Measurements from ENCODE around the gene AP3D1.
"Not testable (repeated sequence)": the region's sequence is repeated elsewhere in the genome, so short reads cannot be mapped to it uniquely, and the experiment has no call there.

The AP3D1 gene

GRCh38 chr19:2109046-2109864 is 42.1 kb downstream of the AP3D1 start:
- DNase-seq (ENCODE audit: low read depth): no peak

- no peak for DNase-seq (ENCODE audit: low read depth)
These were observed 42.9 kb downstream of the AP3D1 start for GRCh38 chr19:2108251-2109016.

- DNase-seq (ENCODE audit: low read depth): no peak
These were observed 48.2 kb downstream of the AP3D1 start for GRCh38 chr19:2103045-2103707.

DNA sequence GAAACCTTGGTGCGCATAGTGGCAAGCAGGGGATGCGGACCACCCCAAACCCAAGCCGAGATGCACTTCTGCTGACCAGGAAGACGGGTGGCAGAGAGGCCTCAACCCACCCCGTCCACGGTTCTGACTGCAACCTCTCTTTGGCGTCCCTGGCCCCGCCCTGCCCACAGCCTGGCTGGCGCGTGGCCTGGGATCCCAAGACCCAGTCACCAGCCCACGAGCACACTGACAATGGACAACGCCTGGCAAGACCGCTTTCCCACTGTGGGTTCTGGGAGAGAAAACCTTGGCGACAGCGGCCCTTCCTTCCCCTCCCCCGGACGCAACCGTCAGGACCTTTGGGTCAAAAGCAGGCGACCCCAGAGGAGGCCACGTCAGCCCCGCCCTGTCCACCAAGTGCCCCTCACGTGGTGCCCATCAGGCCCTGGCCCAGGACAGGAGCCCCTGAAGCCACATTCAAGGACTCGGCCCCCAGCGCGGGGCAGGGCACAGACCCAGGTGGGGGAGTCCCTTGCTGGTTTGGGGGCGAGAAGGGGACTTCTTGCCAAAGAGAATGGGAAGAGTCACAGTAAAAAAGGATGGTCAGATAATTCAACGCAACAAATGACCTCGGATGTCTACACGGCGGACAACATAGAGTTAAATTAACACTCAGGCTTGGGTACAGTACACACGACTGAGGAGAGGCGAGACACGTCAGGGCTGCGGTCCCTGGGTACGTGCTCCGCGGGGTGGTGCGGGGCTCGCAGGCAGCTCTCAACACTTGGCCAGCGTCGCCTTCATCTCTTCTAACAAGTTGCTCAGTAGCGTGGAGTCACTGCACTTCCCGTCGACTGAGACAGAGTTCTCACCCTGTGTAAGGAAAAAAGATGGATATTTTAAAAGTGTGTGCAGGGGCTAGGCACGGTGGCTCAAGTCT is 49.7 kb downstream of the AP3D1 start:
- no peak for DNase-seq (ENCODE audit: low read depth)

DNA sequence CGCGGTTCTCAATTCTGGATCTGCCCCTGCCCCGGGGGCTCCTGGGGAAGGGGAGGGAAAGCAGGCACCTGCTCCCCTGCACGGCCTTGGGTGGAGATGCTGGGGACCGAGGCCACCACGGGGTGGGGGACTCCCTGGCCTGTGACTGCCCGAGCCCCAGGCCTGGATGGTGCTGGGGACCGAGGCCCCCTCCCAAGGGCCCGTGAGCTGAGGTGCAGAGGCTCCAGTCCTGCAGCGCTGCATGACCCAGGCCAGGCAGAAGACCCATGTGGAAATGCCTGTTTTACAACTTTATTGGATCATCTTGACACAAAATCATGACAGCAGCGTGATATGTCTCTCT is 50.7 kb downstream of the AP3D1 start:
- DNase-seq (ENCODE audit: low read depth): no peak

DNA sequence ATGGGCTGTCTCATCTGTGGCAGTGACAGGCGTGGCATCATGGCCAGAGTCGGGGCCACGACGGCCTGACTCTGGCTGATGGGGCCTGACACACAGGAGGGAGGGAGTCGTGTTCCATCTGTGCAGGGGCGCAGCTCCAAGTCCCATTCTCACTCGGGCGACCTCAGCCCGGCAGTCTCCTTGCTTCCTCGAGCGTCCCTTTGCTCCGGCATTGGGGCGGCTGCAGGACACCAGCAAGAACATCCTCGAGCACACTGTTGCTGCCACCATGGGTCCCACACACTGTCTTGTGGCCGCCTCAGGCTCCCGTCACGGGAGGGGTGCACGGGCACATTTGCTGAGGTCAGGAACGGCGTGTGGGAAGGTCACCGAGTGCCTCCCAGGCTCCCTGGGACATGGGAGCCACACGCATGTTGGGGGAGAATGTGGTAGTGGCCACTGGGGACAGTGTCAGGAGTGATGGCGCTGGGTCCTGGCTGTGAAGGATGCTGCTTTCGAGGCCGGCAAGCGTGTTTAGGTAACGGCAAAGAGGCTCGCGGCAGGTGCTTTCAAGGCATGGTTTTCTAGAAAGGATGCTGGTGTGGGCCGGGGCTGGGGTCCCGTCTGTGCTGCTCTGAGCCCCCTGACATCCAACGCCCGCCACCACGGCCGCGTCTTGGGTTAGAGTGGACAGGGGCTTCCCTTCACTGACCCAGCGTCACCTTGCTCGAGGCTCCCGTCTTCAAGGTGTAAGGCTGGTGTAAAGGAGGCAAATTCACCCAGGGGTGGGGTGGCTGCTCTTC is 51.2 kb downstream of the AP3D1 start:
- no peak for DNase-seq (ENCODE audit: low read depth)

DNA sequence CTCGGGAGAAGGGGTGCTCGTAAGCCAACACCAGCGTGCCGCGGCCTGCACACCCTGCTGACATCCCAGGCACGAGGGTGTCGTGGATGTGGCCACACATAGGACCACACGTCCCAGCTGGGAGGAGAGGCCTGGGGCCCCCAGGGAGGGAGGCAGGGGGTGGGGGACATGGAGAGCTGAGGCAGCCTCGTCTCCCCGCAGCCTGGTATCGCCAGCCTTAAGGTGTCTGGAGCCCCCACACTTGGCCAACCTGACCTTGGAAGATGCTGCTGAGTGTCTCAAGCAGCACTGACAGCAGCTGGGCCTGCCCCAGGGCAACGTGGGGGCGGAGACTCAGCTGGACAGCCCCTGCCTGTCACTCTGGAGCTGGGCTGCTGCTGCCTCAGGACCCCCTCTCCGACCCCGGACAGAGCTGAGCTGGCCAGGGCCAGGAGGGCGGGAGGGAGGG is 52.3 kb downstream of the AP3D1 start:
- no peak for DNase-seq (ENCODE audit: low read depth)

DNA sequence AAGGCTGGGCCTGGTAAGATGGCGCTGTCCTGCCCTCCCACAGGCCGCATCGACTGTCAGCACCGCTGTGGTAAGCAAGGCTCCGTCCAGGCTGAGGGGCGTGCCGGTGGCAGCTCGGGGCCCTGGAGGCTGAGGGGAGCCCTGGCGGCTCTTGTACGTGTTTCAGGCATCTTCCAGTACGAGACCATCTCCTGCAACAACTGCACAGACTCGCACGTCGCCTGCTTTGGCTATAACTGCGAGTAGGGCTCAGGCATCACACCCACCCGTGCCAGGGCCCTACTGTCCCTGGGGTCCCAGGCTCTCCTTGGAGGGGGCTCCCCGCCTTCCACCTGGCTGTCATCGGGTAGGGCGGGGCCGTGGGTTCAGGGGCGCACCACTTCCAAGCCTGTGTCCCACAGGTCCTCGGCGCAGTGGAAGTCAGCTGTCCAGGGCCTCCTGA is 53.5 kb downstream of the AP3D1 start:
- DNase-seq (ENCODE audit: low read depth): no peak

- no peak for DNase-seq (ENCODE audit: low read depth)
These were observed 54.0 kb downstream of the AP3D1 start for GRCh38 chr19:2097203-2097885.

- DNase-seq (ENCODE audit: low read depth): peak; percentile 90
These were observed 54.7 kb downstream of the AP3D1 start, which contains the start of gene IZUMO4 for GRCh38 chr19:2096480-2097202. Gene IZUMO4 (plus strand): TSS chr19:2096915. CDS start chr19:2096946, 31 bp downstream.

DNA sequence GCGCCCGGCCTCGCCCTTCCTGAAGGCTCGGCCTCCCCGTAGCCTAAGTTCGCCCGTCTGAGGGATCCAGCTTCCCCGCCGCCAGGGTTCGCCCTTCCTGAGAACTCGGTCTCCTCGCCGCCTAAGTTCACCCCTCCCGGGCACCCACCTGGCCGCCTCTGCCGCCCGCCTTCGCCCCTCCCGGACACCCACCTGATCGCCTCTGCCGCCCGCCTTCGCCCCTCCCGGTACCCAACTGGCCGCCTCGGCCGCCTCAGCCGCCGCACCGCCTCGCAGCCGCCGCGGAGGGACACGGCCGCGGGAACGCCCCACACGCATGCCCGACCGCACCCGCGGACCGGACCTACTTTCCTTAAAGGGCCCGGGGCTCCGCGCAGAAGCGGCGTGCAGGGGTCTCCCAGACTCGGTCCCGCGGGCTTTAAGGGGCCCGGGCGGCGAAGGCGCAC is 55.3 kb downstream of the AP3D1 start, which contains the start of gene MOB3A:
TSS of gene MOB3A (minus strand) at position 293 of the 446 bp plus-strand sequence. CDS start 17,766 bp downstream, outside the sequence.
- DNase-seq (ENCODE audit: low read depth): peak; percentile 88

GRCh38 chr19:2091926-2092525 is 59.3 kb downstream of the AP3D1 start:
- not testable (repeated sequence) for DNase-seq (ENCODE audit: low read depth)

- DNase-seq (ENCODE audit: low read depth): no peak
These were observed 61.7 kb downstream of the AP3D1 start for GRCh38 chr19:2089727-2090053.

DNA sequence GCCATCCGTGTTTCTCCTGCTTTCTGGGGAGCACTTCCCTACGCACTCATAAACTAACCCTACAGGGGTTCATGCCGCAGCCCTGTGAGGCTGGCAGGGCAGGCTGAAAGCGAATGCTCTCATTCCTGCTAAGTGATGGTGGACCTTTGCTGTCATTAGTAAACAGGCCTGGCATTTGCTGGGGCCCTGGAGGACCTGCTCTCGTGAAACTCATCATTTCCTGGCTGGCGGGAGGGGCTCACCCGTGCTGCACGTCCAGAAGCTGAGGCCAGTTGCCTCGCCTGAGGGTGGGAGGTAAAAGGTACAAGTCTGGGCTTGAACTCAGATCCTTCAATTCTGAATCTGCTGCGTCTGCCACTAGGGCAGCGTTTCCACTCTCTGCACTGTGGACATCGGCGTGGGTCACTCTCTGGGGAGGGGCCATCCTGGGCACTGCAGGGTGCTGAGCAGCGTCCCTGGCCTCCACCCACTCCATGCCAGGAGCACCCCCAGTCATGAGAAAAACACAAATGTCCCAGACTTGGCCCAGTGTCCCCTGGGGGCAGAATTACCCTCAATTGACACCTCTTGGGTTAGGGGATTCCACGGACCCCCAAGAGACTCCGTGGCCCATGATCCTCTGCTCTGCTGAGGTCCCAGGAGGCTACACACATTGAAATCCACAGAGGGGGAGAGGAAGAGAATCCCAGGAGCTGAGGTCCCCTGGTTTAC is 62.2 kb downstream of the AP3D1 start:
- peak; percentile 20 for DNase-seq (ENCODE audit: low read depth)

GRCh38 chr19:2087621-2088100 is 63.7 kb downstream of the AP3D1 start:
- DNase-seq (ENCODE audit: low read depth): no peak

- DNase-seq (ENCODE audit: low read depth): peak; percentile 85
These were observed 64.4 kb downstream of the AP3D1 start for GRCh38 chr19:2086695-2087620.
